ENCODE results near the gene MRPL55.

Gene MRPL55

DNA sequence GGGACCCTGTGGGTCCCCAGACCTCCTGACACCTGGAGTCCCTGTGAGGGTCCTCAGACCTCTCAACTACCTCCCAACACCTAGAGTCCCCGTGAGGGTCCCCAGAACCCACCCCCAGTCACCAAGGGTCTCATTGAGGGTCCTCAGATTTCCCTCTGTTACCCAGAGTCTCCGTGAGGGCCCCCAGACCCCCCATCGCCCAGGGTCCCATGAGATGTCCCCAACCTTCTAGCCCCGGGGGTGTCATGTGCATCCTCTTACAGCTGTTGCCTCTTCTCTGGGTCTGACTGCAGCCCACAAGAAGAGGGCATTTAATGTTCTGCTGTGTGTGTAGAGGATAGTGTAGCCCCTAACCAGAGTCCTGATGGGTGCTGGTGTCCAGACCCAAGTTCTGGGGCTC lies 38.7 kb upstream of the MRPL55 start:
- no peak for DNase-seq

DNA sequence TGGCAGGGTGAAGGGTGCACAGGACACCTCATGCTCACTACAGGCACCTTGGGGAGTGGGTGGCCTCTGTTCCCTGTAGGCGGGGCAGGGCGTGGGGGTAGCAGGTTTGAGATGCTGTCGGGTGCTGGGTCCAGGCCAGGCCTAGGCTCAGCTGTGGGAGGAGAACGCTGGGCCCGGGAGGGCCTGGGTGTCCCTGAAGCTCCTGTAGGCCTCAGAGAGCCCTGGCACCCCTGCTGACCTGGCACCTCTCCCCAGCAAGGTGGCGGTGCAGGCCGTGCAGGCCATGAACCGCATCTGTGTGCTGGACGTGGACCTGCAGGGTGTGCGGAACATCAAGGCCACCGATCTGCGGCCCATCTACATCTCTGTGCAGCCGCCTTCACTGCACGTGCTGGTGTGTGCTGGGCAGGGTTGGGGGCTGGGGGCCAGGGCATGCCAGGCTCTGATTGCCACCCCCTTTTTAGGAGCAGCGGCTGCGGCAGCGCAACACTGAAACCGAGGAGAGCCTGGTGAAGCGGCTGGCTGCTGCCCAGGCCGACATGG lies 38.1 kb upstream of the MRPL55 start:
- no peak for DNase-seq

DNA sequence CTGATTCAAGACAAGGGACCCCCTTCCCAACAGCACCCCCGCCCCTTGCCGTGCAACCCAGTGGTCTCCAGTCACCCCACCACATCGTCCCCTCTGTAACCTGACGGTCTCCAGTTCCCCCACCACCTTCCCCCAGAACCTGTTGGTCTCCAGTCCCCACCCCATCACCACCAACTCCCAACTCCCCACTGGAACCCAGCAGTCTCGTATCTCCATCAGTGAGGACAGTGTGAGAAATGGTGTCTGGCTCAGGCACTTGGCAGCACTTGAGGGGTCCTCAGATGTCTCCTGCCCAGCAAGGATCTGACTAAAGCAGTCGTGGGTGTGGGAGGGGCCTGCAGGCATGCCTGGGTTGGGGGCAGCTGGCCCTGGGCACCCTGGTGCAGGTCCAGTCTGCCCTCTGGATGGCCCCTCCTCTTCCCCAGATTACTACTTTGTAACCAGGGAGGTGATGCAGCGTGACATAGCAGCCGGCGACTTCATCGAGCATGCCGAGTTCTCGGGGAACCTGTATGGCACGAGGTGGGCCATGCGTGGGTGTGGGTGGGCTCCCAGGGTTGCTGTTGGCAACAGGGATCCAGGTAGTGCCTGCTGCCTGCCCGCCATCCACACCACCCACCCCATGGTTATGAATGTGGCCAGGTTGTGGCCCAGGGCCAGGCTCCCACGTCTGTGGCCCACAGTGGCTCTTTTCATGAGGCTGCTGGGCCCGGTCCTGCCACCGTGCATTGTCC lies 37.5 kb upstream of the MRPL55 start:
- DNase-seq = no peak

DNA sequence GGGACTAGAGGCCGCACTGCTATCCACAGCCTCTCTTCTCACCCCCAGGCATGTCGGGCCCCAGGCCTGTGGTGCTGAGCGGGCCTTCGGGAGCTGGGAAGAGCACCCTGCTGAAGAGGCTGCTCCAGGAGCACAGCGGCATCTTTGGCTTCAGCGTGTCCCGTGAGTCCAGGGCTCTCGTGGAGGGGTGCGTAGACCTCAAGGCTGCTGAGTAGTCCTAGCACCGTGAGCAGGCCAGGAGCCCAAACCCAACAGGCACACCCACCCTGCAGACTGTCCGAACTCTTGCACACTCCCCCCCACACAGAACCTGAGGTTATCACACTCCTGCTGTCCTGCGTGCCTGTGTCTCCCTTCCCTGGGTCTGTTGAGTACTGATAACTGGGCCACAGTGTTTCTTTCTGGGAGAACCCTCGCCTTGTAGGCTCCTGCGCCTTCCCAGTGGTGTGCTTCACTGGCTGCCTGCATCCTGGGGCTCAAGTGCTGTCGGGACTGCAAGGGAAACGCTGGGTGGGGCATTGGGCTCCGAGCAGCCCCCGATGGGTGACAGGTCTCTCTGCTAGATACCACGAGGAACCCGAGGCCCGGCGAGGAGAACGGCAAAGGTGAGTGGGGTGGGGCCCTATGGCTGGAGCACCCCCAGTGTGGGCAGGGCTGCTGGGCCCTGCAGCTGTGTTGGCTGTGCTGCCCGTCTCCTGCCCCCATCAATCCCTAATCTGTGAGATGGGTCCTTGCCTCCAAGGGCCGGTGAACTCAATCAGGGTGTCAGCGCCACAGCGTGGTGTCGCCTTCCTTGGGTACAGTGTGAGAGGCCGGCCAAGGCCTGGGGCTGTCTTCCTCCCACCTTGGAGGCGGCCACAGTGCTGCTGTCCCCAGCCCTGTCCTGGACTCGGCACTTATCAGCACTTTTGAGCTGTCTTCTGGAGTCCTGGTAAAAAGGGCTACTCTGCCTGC lies 36.6 kb upstream of the MRPL55 start:
- no peak for DNase-seq

DNA sequence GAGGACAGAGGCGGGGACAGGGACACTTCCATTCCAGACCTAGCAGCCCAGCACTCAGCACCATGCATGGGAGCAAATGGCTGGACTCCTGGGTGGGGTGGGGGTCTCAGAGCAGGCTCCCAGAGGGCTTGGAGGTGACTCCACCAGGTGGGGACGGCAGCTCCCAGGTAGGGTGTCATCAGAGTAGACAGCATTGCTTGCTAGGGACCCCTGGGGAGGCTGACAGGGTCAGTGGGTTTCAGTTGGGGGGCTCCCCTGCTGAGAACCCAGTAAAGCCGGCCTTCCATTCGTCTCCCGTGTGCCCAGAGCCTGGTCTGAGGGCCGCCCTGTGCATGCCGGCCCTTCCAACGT lies 35.9 kb upstream of the MRPL55 start:
- DNase-seq = no peak

DNA sequence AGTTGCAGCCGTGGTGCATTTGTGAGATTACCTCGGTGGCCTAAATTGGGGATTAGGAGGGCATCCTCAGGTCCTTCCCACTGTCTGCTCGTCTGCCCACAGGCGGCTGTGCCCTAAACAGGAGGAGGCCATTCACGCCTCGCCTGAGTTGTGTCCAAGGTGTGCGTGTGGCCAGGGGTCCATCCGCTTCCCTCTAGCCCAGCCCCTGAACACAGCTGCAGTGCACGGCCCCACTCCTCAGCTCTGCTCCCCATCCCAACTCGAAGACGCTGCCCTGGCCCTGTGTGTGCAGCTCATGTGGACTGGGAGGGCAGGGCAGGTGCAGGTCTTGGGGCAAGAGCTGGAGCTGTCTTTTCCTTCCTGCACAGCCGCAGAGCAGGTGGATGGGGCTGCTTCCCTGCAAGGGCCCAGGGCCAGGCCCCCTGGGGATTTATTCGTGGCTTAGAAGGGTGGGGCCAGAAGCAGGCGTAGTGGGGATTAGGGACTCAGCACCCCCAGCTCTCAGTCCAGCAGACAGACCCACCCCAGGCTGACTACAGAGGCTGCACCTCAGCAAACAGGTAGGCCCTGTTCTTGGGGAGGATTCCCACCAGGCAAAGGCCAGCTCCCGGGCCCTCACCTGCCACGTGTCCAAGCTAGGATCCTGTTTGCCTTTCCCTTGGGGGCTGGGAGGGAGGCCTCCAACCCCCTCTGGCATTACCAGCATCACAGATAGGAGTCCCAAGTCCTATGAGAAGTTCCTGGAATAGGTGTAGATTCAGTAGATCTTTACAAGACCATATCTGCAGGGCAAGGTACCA lies 35.3 kb upstream of the MRPL55 start:
- DNase-seq = no peak

DNA sequence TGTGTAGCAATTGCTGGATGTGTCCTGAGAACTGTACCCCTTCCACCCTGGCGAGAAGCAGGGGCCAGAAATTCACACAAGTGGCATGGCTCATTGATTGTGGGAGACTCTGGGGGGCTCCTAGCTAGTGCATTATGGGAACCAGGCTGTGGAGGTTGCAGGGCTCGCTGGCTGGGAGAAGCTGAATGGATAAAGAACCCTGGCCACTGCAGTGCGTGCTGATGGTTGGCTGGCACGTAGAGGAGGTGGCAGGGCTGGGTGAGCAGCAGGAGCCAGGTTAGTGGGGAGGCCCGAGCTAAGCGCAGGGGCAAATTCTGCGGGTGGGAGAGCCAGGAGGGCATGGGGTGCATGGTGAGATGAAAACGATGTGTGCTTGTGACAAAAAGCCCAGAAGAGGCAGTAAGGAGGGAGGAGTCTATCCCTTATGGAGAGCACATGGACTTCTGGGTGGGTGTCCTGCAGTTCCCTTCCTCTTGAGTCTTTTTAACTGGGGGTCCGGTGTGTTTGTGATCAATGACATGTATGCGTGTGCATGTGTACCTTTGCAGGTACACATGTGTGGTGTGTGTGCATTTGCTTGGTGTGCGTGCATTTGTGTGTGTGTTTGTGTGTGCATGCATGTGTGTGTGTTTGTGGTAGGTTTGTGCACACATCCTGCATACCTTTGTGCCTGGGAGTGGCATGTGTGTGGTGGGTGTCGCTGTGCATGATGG lies 34.5 kb upstream of the MRPL55 start:
- DNase-seq = no peak

DNA sequence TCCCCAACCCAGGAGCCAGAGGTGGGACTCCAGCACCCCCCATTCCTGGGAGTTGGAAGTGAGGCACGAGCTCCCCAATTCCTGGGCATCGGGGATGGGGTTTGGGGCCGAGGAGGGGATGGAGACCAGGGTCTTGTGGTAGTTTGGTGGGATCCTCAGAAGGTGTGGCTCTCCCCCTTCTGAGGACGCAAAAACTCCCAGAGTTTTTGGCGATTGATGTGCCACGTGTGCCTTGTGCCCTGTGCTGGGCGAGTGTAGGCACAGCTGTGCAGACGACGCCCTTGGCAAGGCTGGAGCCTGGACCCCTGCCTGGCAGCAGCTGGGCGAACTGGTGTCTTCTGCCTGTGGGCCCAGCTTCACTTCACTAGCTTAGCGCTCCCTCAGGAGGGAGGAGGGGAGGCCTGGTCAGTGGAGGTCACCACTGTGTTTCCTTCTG lies 33.6 kb upstream of the MRPL55 start:
- DNase-seq = no peak

DNA sequence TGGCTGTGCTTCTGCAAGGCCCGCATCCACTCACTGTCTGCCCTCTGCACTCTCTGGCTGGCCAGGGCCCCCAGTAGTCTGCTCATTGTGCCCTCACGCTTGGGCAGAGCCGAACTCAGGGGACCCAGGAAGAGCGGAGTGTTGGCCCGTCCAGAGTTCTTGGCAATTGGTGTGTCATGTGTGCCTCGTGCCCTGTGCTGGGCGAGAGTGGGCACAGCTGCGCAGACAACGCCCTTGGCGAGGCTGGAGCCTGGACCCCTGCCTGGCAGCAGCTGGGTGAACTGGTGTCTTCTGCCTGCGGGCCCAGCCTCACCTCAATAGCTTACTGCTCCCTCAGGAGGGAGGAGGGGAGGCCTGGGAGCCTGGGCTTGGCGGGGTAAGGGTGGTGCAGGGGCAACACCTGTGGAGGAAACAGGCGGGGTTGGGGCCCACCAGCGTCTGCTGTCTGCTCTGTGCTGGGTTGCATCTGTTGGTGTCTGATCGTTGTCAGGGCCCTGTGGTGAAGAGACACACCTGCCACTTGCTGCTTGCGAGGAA lies 33.1 kb upstream of the MRPL55 start:
- no peak for DNase-seq

DNA sequence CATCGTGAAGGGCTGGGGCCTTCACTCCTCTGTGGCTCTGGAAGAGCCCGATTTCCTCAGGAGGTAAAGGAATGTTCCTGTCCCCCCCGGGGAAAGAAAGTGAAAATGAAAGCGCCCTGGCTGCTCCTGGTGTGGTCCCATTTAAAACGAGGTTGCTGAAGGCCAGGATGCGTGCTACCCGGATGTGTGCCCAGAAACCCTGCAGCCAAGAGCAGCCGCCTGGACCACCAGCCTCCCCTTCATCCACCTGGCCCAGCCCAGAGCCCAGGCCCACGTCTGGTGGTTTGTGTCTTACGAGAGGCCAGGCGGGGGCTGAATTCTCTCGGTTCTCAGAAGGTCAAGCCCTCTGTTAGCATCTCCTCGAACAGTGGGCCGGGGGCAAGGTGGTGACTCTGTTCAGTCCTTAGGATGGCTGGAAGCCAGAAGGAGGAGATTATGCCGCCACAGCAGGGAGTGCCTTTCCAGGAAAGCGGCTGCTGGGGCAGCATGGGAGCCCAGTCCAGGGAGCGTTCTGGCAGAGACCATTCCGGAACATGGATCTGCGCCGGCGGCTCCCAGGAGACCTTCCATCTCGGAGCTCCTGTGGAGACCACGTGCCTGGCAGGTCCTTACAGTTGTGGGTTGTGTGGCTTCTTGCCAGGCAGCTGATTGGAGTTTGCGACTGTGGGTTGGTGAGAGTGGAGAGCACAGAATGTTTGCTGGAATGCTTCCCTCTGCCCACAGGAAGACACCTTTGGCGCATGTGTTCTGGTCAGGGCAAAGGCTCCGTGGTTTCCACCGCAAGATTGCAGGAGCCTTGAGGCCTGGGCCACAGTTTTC lies 32.3 kb upstream of the MRPL55 start:
- no peak for DNase-seq

DNA sequence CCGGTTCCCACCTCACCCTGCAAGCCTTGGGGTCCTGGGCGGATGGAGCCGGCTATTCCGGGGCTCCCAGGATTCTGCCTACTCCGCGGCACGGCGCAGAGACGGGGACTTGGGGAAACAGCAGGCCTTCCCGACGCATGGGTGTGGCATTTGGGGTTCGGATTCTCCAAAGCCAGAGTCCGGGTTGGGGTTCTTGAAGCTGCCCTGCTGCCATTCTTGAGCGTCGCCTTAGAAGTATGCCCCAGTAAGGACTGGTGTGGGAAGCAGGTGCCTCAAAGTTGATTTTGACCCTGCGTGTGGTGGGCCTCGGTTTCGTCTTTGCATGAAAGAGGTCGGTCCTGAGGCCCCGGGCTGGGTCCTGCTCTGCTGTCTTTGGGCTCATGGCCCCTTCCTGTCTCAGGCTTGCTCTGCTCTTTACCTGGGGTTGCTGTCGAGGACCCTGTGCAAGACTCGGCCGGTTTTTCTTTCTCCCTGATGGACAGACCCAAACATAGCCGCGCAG lies 31.7 kb upstream of the MRPL55 start:
- no peak for DNase-seq

DNA sequence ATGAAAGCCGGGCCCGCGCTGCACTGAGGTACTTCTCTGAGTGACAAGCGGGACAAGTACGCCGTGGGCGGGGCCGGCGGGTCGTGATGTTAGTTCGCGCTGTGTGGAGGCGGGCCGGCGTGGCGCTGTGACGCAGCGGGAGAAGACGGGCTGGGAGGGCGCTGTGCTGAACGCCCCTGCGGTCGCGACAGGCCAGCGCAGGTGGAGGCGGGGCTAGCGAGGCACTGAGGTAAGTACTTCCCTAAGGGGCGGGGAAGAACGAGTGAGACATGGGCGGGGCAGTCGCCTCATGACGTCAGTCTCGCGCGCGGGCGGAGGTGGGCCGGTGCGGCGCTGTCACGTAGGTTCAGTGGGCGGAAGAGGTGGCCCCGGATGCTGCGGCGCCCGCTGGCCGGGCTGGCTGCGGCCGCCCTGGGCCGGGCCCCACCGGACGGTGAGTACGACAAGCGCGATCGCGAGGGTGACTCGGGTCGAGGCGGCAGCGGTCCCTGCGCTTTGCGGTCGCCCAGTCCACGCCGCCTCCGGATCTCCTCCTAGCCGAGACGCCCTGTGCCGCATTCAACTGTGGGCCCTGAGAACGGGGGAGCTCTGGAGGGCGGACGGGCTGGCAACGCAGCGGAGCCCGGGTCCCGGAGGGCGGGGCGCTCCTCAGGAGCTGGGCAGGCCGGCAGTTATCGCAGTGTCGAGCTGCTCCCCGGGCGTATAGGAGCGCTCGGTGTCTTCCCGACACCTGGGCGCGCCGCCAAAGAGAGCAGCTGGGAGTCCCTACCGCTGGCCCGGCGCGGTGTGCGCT lies 31.0 kb upstream of the MRPL55 start, which contains the start of gene GUK1:
TSS of gene GUK1 (plus strand) at position 349 of the 793 bp plus-strand sequence. CDS start at position 373, 24 bp downstream.
- peak; percentile 80 to 100 (median 95) for DNase-seq

DNA sequence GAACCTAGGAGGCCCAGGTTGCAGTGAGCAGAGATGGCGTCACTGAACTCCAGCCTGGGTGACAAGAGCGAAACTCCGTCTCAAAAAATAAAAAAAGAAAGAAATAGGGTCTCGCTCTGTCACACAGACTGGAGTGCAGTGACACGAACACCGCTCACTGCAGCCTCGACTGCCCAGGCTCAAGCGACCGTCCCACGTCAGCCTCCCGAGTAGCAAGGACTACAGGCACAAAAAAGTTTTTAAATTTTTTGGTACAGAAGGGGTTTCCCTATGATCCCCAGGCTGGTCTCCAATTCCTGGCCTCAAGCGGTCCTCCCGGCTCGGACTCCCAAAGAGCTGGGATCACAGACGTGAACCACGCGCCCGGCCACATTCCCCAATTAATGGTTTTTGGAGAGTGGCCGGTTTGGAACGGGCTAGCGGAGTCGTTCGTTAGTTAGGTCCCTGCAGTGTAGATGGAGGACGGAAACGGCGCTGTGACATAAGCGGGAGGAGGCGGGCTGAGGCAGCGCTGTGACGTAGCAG lies 30.4 kb upstream of the MRPL55 start:
- no peak for DNase-seq

DNA sequence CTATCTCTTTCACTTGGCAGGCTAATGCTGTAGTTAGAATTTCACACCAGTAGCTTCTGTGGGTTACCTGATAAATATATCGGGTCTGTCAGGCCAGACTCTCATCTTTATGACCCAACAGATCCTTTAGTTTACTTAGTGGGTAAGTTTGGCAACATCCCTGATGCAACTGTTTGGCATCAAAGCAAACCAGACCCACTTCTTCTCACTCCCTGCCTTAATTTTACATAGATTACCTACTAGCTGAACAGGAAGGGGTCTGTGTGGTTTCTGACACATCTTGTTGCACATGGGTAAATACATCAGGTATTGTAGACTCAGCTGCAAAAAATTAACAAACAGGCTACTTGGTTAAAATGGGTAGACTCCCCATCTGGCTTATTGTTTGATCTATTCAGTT lies 27.8 kb upstream of the MRPL55 start:
- no peak for DNase-seq

DNA sequence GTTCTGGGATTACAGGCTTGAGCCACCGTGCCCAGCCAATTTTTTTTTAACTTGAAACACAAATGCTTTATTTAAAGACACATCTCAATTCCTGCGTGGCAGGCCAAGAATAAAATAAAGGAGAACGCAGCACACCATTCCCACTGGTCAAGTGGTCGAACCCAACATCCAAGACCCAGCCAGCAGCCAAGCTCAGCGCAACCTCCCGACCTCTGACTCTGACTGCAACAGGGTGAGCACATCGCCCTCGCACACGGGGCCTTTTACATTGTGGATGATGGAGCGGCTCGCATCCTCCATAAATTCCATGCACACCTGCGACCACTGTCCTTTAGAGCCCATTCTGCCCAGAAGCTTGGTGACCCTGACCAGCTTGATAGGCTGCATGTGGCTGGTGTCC lies 25.5 kb upstream of the MRPL55 start:
- DNase-seq = no peak

DNA sequence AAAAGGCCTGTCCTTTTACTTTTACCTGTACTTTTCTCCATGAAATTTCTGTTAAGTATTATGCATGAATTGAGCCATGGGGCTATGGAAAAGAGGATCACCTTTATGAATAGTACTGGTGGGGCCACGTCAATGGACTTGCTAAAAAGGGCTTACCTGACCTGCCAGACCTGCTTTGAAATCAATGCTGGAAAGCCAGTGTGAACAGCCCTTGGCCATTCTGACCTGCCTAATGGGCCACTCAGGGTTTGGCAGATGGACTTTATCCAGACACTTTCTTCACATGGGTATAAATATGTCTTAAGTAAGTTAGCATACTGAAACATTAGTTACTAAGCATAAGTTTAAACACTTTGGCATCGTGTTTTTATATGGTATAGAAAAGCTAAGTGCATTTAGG lies 22.7 kb upstream of the MRPL55 start:
- no peak for DNase-seq

DNA sequence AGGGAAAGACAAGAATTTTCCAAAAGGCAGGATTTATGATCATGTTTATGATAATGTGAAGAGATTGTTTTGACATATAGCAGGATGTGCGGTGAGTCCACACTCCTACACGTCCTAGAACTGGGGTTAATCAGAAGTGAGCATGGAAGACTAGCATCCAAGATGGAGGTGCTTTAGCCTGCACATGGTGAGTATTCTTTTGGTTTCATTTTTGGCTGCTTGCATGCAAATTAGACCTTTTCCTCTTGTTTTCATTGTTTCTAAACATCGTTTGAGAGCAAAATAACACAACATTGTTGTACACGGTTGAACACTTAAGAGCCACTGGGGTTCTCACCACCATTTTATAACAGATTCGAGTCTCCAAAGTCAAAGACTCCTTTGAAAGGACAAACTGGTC lies 16.1 kb upstream of the MRPL55 start:
- DNase-seq = no peak

DNA sequence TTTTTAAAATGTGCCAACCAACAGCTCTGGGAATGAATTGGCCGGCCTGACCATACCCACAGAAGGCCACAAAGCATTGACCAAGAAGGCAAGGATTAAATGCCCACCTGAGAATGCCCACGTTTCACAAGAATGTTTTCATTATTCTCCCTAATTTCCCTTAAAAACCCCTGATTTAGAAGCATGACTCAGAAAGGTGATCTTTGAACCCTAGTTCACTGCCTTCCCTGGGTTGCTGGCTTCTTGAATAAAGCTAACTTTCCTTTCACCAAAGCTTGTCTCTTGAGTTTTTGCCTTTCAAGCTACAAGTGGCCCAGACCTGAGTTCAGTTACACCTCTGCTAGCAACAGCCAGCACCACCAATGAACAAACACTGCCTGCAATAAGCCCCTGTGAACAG lies 14.4 kb upstream of the MRPL55 start:
- DNase-seq = no peak

DNA sequence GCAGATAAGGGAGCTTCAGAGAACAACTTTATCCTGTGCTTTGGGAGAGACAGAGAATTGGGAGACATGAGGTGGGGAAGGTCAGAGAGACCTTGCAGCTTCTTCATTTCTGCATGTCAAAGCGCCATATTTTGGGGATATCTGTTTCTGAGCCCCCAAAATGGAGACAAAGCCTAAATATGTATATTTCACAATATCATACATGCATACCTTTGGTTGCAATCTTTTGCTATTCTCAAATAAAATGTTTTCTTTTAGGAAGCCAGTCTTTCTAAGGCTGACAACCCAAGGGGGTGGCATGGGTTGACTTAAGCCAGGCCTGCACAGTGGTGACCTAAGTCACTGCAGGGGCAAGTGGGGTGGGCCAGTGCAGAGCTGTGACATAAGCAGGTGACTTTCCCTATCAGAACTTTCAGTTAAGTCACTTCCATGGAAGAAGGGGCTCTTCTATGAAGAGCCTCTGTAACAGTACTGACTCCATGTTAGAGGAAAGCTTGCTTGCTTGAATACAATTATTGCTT lies 13.9 kb upstream of the MRPL55 start:
- no peak for DNase-seq
